ENCODE measurements around the gene BRD3OS. TPM values are rescaled to one million over a fixed set of nuclear protein-coding genes. Genes with fewer than 3 reads are reported as not detected.

Gene BRD3OS
- total RNA-seq, 2 experiments from 2014 or later: 6.3 to 6.7 TPM

DNA sequence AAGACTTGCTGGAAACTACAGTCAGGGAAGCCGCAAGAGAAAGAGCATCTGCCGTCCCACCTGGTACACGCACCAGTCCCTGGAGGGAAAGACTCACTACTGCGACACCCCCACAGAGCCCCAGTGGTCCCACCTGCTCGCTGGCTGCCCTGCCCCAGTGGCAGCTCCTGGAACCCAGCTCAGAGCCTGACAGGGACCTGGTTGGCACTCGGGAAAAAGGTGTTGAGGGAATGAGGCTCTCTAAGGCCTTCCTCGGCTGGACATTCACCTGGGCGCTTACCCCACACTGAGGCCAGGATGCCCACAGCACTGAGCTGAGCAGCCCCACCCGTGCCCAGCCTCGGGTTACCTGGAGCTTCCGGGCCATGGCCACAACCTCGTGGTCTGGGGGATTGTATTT is 19.7 kb downstream of the BRD3OS start:
- Mint-ChIP-seq H3K9me3 (no peaks in the 10 kb centered on the region), H3K4me3 (no peak overlapping the region), H3K27me3 (ENCODE audit: low read depth) (no peaks in the 10 kb centered on the region), H3K27ac (no peak overlapping the region), H3K4me1 (ENCODE audit: low read depth) (no peaks in the 10 kb centered on the region), H3K36me3 (ENCODE audit: low read depth) (peaks cover 13% of the 10 kb centered on the region)
- DNase-seq: no peak
- CTCF ChIA-PET: interaction anchor here (1.0 kb wide), 1 partner anchor 134 kb away, joined by 3 read pairs; no protein-coding TSS in a partner anchor
- intact Hi-C loops (cut with micrococcal nuclease): no loop called here

DNA sequence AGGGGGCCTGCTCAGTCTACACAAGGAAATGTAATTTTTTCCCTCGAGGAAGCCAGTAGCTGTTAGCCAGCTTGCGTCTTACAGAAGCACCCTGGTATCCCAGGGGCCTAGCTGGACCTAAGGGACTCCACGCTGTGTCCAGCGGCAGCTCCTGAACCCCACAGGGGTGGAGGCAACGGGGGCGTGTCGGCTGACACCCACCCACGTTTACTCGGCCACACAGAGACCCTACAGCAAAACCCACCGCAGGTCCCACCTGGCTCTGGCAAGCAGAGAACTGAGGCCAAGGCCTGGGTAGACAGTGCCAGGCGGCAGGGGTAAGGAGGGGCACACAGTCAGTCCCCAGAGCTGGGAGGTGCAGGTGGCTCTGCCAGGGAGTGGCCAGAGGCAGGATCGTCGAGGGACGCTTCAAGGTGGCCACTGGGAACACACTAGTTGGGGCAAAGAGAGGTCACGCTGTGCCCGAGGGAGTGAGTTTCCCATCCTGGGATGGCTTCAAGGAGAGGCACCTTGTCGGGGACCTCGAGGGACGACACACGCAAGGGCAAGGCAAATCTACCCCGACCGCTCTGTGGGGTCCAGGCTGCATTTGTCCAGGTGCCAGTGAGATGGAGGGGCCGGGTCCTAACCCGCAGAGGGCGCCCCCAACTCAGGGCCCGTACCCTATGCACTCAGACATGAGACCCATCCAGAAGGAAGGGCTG is 20.7 kb downstream of the BRD3OS start:
- peaks cover 8% of the 10 kb centered on the region for H3K36me3 Mint-ChIP-seq (ENCODE audit: low read depth)
- H3K4me3 Mint-ChIP-seq: no peak overlapping the region

DNA sequence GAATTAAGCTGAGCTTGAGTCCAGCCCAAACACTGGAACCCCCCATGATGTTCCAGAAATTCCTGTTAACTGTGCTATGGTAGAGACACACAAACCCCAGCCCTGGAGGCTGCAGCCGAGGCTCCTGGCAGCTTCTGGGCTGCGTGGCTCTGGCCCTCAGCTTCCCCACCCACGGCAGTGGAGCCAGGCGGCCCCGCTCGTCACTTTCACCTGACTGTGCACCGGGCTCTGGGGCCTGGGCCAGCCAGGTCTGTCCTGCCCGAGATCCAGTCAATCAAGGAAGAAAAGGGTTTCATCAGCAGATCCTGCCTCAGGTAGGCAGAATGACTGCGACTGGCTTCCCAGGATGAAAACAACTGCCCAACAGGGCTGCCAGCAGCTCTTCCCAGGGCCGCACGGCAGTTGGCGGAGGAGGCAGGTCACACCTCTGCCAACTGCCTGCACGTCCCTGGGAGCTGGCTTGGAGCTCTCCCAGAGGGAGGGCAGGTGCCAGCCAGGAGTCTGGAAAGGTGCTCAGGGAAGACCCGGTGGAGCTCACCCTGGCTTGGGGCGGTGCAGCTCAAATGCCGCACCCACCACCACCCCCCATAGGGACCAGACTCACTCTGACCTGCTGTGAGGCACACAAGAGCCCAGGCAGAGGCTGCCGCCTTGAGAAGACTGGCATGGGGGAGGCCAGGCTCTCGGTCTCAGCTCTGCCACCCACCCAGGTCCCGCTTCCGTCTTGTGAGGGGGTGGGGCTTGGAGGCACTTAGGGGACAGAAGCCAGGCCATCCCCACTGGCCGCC is 21.8 kb downstream of the BRD3OS start:
- Mint-ChIP-seq H3K27me3 (ENCODE audit: low read depth) (no peaks in the 10 kb centered on the region), H3K27ac (no peak overlapping the region), H3K9me3 (no peaks in the 10 kb centered on the region), H3K36me3 (ENCODE audit: low read depth) (peaks cover 9% of the 10 kb centered on the region), H3K4me3 (no peak overlapping the region), H3K4me1 (ENCODE audit: low read depth) (no peaks in the 10 kb centered on the region)
- CTCF ChIA-PET: no interaction called here
- no peak for DNase-seq
- intact Hi-C loops (cut with micrococcal nuclease): no loop called here

More for the DNA sequence above, 20.7 kb downstream of the BRD3OS start:
- intact Hi-C loops (cut with micrococcal nuclease): no loop called here
- Mint-ChIP-seq H3K9me3 (no peaks in the 10 kb centered on the region), H3K27ac (no peak overlapping the region), H3K4me1 (ENCODE audit: low read depth) (no peaks in the 10 kb centered on the region), H3K27me3 (ENCODE audit: low read depth) (no peaks in the 10 kb centered on the region)
- no peak for DNase-seq
- CTCF ChIA-PET: interaction anchor here (1.0 kb wide), 1 partner anchor 133 kb away, joined by 3 read pairs; no protein-coding TSS in a partner anchor

DNA sequence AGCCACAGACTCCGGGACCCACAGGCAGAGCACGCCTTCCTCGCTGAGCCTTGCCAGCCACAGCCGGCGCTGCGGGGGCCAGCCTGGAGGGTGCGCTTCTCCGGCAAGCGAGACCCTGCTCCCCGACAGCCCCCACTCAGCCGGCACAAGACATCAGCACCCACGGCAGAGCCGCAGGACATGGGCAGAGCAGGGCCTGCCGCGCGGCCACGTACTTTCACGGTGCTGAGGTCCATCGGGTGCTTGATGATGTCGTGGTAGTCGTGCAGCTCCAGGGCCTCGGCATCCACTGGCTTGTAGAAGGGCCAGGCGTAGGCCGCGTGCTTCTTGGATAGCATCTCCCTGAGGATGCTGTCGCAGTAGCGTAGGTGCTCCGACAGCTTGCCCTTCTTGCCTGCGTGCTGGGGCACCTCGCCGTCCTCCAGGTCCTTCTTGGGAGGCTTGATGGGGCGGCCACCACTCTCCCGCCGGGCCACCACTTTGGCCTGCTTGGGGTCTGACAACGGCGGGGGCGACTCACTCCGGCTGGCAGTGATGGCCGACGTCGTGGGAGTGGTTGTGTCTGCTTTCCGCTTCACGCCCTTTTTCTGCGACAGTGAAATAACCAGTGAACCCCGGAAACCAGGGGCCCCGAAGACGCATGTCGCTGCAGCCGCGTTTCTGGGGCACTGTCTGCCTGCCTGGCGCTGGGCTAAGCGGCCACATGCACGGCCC is 22.7 kb downstream of the BRD3OS start:
- CTCF ChIA-PET: no interaction called here

DNA sequence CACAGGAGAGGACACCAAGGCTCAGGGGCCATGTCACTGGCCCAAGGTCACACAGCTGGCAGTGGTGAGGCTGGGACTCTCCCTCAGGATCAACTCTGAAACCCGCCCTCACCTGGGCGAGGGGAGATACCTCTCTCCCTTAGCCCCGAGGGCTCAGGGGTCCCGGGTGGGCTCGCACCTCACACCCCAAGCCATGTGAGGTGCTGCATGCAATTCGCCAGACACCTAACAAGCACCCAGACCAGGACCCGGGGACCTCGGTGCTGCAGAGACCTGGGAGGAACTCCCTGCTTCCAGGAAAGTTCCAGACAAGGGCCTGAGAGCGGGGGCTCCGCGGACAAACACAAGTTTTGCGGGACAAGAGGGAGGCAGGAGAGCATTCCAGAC is 23.3 kb downstream of the BRD3OS start:
- H3K36me3 Mint-ChIP-seq (ENCODE audit: low read depth): peaks cover 9% of the 10 kb centered on the region
- intact Hi-C loops (cut with micrococcal nuclease): no loop called here
- CTCF ChIA-PET: no interaction called here
- no peak for DNase-seq
- H3K4me3 Mint-ChIP-seq: no peak overlapping the region
- H3K9me3 Mint-ChIP-seq: no peaks in the 10 kb centered on the region
- H3K27ac Mint-ChIP-seq: no peak overlapping the region
- no peaks in the 10 kb centered on the region for H3K4me1 Mint-ChIP-seq (ENCODE audit: low read depth)
- no peaks in the 10 kb centered on the region for H3K27me3 Mint-ChIP-seq (ENCODE audit: low read depth)

More for the DNA sequence above, 22.7 kb downstream of the BRD3OS start:
- Mint-ChIP-seq H3K9me3 (no peaks in the 10 kb centered on the region), H3K4me3 (no peak overlapping the region), H3K36me3 (ENCODE audit: low read depth) (peaks cover 9% of the 10 kb centered on the region), H3K4me1 (ENCODE audit: low read depth) (no peaks in the 10 kb centered on the region), H3K27me3 (ENCODE audit: low read depth) (no peaks in the 10 kb centered on the region), H3K27ac (no peak overlapping the region)
- intact Hi-C loops (cut with micrococcal nuclease): no loop called here
- DNase-seq: no peak

DNA sequence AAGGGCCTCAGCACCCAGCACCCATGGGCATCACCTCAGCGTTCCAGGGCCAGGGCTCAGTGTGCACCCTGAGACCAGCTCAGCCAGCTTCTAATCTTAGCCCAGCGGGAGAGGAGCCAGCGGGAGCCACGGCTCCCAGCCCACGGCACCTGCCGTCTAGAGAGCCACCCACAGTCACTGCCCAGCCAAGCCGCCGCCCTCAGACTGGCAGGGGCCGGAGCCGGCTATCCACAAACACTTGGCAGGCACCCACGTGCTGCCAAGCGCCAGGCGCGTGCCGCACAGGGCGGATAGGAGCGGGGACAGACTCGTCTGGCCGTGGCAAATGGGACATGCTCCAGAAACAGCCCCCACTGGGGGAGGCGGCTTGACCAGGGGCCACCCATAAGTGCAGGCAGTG is 24.0 kb downstream of the BRD3OS start:
- Mint-ChIP-seq H3K36me3 (ENCODE audit: low read depth) (peaks cover 9% of the 10 kb centered on the region), H3K27me3 (ENCODE audit: low read depth) (no peaks in the 10 kb centered on the region), H3K9me3 (no peaks in the 10 kb centered on the region), H3K27ac (no peak overlapping the region), H3K4me3 (no peak overlapping the region), H3K4me1 (ENCODE audit: low read depth) (no peaks in the 10 kb centered on the region)
- no peak for DNase-seq
- intact Hi-C loops (cut with micrococcal nuclease): no loop called here
- CTCF ChIA-PET: no interaction called here

DNA sequence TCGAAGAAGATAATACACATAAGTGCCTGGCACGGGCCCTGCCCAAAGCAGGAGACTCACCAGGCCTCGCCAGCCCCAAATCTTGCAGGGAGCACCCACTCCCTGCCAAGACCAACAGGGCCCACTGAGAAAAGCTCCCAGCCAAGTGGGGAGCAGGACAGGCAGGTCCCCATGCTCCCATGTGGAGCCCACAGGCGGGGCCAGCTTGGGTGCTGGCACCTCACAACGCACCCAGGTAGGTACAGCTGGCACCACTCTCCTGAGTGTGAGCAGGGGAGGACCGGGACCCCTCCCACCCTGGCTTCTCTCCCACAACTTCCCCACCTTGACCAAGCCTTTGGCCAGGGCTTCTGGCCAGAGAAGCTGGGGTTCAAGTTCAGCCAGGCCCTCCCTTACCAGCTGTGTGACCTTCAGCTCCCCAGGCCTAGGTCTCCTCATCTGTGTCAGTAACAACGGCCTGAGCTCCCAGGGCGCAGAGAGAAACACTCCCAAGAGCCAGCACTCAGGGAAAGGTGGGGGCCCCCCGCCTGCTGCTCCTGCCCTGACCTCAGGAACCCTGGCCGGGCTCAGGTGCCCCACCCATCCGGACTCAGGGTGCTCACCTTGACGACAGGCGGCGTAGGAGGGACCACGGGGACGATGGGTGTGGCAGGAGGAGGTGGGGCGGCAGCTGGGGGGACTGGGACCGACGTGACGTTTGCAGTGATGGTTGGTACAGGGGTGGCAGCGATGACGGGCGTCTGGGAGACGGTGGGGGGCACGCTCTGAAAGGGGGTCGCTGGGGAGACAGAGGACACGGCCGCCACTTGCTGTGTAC is 24.7 kb downstream of the BRD3OS start:
- no peaks in the 10 kb centered on the region for H3K27me3 Mint-ChIP-seq (ENCODE audit: low read depth)
- H3K4me3 Mint-ChIP-seq: no peak overlapping the region
- no peaks in the 10 kb centered on the region for H3K4me1 Mint-ChIP-seq (ENCODE audit: low read depth)
- peaks cover 9% of the 10 kb centered on the region for H3K36me3 Mint-ChIP-seq (ENCODE audit: low read depth)
- no peaks in the 10 kb centered on the region for H3K9me3 Mint-ChIP-seq
- H3K27ac Mint-ChIP-seq: no peak overlapping the region
- DNase-seq: no peak
- intact Hi-C loops (cut with micrococcal nuclease): no loop called here
- CTCF ChIA-PET: interaction anchor here (0.7 to 1.8 kb wide), 3 partner anchors 56 to 460 kb away, joined by 3 to 6 read pairs (median 3); no protein-coding TSS in a partner anchor

DNA sequence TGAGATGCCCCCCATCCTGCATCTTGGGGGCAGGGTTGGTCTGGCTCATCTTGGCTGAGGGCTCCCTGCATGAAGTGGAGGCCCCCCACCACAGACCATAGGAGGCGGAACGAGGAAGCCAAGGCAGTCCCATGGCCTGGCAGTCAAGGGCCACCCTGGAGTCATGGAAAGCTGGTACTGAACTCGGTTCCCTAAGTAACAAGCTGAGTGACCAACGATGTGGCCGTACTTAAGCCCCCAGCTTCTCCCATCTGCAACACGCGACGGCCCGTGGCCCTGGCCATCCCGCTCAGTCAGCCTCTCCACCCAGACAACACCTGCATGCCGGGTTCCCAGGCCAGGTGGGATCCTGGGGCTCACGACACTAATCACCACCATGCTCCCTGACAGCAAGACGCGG is 25.4 kb downstream of the BRD3OS start:
- Mint-ChIP-seq H3K27me3 (ENCODE audit: low read depth) (no peaks in the 10 kb centered on the region), H3K36me3 (ENCODE audit: low read depth) (peaks cover 9% of the 10 kb centered on the region), H3K9me3 (no peaks in the 10 kb centered on the region), H3K4me3 (no peak overlapping the region), H3K4me1 (ENCODE audit: low read depth) (no peaks in the 10 kb centered on the region), H3K27ac (no peak overlapping the region)
- intact Hi-C loops (cut with micrococcal nuclease): no loop called here
- CTCF ChIA-PET: interaction anchor here (0.7 to 1.8 kb wide), 3 partner anchors 57 to 461 kb away, joined by 3 to 6 read pairs (median 3); no protein-coding TSS in a partner anchor
- DNase-seq: no peak

DNA sequence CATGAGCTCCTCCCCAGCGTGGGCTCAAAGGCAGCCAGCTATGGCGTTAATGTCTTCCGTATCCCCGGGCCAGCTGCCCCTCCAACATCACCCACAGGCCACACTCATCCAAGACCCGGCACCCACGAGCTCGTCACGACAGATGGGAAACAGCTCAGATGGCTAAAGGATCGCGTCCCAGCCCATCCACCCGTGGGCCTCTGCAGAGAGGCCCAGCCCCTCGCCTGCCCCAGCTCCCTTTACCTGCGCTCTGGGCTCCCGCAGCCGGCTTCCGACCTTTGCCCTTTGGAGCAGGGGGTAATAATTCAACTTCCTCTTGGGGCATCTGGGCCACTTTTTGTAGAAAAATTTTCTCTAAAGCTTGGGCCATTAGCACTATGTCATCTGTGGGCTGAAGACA is 26.0 kb downstream of the BRD3OS start:
- CTCF ChIA-PET: interaction anchor here (1.2 to 1.8 kb wide), 2 partner anchors 57 to 461 kb away, joined by 3 to 6 read pairs; no protein-coding TSS in a partner anchor
- H3K4me3 Mint-ChIP-seq: no peak overlapping the region
- no peak overlapping the region for H3K27ac Mint-ChIP-seq
- H3K9me3 Mint-ChIP-seq: no peaks in the 10 kb centered on the region
- no peak for DNase-seq
- H3K36me3 Mint-ChIP-seq (ENCODE audit: low read depth): peaks cover 9% of the 10 kb centered on the region
- intact Hi-C loops (cut with micrococcal nuclease): no loop called here
- H3K4me1 Mint-ChIP-seq (ENCODE audit: low read depth): peaks cover 2% of the 10 kb centered on the region
- H3K27me3 Mint-ChIP-seq (ENCODE audit: low read depth): no peaks in the 10 kb centered on the region

DNA sequence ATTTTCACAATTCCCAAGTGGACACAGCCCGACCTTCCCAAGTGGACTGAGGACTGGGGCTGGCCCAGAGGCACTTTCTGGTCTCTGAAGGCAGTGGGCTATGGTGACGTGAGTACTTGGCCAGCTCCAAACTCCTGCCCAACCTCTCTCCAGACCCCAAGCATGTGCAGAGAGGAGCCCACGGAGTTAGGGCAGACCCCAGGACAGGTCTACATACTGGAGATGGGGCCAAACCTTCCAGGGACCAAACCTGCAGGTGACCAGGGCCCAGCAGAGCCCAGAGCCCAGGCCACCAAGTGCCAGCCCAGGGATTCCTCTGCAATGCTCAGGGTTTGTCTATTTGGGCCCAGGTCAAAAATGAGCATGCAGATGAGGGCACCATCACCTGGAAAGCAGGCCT is 27.2 kb downstream of the BRD3OS start:
- intact Hi-C loops (cut with micrococcal nuclease): no loop called here
- H3K36me3 Mint-ChIP-seq (ENCODE audit: low read depth): peaks cover 8% of the 10 kb centered on the region
- CTCF ChIA-PET: no interaction called here

DNA sequence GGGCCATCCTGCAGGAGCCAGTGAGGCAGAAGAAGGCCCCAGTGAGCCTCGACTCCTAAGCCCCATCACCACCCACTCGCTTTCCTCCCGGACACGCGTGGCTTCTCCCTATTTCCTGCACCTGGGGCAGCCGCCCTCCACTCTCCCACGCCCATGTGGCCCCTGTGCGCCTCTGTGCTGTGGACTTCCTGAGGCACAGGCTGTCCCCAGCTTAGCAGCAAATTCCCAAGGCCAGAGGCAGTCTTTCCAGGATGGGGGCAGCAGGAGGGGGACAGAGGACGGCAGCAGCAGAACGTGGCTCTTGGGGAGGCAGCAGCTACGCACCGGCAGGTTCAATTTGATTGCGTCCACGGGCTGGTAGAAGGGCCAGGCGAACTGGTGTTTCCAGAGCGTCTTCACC is 27.7 kb downstream of the BRD3OS start:
- no peak for DNase-seq
- CTCF ChIA-PET: no interaction called here
- Mint-ChIP-seq H3K27me3 (ENCODE audit: low read depth) (no peaks in the 10 kb centered on the region), H3K36me3 (ENCODE audit: low read depth) (peaks cover 8% of the 10 kb centered on the region), H3K4me1 (ENCODE audit: low read depth) (peaks cover 8% of the 10 kb centered on the region), H3K9me3 (no peaks in the 10 kb centered on the region), H3K27ac (no peak overlapping the region), H3K4me3 (no peak overlapping the region)
- intact Hi-C loops (cut with micrococcal nuclease): no loop called here

More for the DNA sequence above, 27.2 kb downstream of the BRD3OS start:
- no peak overlapping the region for H3K4me3 Mint-ChIP-seq
- peaks cover 8% of the 10 kb centered on the region for H3K4me1 Mint-ChIP-seq (ENCODE audit: low read depth)
- no peaks in the 10 kb centered on the region for H3K27me3 Mint-ChIP-seq (ENCODE audit: low read depth)
- no peak overlapping the region for H3K27ac Mint-ChIP-seq
- DNase-seq: no peak
- no peaks in the 10 kb centered on the region for H3K9me3 Mint-ChIP-seq

DNA sequence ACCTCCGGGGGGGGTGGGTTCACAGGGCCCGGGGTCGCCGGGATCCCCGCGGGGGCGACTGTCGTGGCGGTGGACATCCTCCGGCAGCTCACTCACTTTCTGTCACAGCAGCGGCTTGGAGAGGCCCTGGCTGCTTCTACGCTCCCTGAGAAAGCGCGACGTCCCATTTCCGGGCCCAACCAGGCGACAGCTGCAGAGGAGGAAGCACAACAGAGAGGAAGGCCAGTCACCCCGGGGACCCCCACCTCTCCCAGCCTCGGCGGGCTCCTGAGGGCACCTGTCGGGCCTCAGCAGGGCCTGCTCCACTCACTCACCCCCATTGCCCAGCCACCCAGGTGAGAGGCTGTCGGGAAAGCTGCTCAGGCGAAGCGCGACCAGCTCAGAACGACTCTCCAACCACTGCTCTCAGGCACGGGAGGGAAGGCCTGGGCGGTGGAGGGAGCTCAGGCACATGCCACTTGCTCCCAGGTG is 28.2 kb downstream of the BRD3OS start:
- DNase-seq: no peak
- CTCF ChIA-PET: no interaction called here
- no peaks in the 10 kb centered on the region for H3K27me3 Mint-ChIP-seq (ENCODE audit: low read depth)
- H3K4me1 Mint-ChIP-seq (ENCODE audit: low read depth): peaks cover 10% of the 10 kb centered on the region
- H3K36me3 Mint-ChIP-seq (ENCODE audit: low read depth): peaks cover 8% of the 10 kb centered on the region
- intact Hi-C loops (cut with micrococcal nuclease): no loop called here
- no peak overlapping the region for H3K27ac Mint-ChIP-seq
- no peak overlapping the region for H3K4me3 Mint-ChIP-seq
- no peaks in the 10 kb centered on the region for H3K9me3 Mint-ChIP-seq
